Stomach smooth muscle (tissue), 2 donors: ENCODE results near the gene CMKLR1.

ENCODE experiments used
- H3K27ac ChIP-seq: one replicate; pipeline ENCODE4 v1.7.0; 2013; ENCODE audit warnings: mild to moderate bottlenecking, low read length, inconsistent platforms
- H3K27me3 ChIP-seq, 2 donors: one replicate each; pipeline ENCODE4 v1.7.0; 2013; ENCODE audit warnings: low read length in 2 of 2; ENCODE audit not compliant: insufficient read depth in 2 of 2, control insufficient read depth in 1 of 2
- H3K36me3 ChIP-seq, 2 donors: one replicate each; pipeline ENCODE4 v1.7.0; 2013; ENCODE audit warnings: low read length in 2 of 2; ENCODE audit not compliant: control insufficient read depth in 2 of 2, insufficient read depth in 2 of 2
- H3K4me1 ChIP-seq: one replicate; pipeline ENCODE4 v1.7.0; 2013; ENCODE audit warnings: low read length; ENCODE audit not compliant: control insufficient read depth, insufficient read depth
- H3K4me3 ChIP-seq, 2 donors: one replicate each; pipeline ENCODE4 v1.7.0; 2013; ENCODE audit warnings: low read length in 2 of 2
- H3K9ac ChIP-seq, 2 donors: one replicate each; pipeline ENCODE4 v1.7.0; 2013; ENCODE audit warnings: low read length in 2 of 2, mild to moderate bottlenecking in 1 of 2
- H3K9me3 ChIP-seq, 2 donors: one replicate each; pipeline ENCODE4 v1.7.0; 2013; ENCODE audit warnings: low read length in 2 of 2; ENCODE audit not compliant: control insufficient read depth in 2 of 2
- donor health status: healthy.
- donor health status: Pancreatic carcinoma.

CMKLR1 gene

GRCh38 chr12:108240928-108241327 is 98.2 kb downstream of the CMKLR1 start:
- peaks cover 2 to 16% of the 10 kb centered on the region in 2 donors for H3K36me3 ChIP-seq
- H3K4me1 ChIP-seq: no peaks in the 10 kb centered on the region
- H3K9me3 ChIP-seq: peaks cover 0 to 11% of the 10 kb centered on the region in 2 donors
- no peak overlapping the region for H3K27ac ChIP-seq
- H3K27me3 ChIP-seq: no peaks in the 10 kb centered on the region
- H3K4me3 ChIP-seq: no peak overlapping the region
- no peak overlapping the region for H3K9ac ChIP-seq

- Histone ChIP-seq H3K36me3 (peaks cover 2 to 13% of the 10 kb centered on the region in 2 donors), H3K4me3 (no peak overlapping the region), H3K9ac (no peak overlapping the region), H3K4me1 (no peaks in the 10 kb centered on the region), H3K27ac (no peak overlapping the region), H3K9me3 (peaks cover 0 to 11% of the 10 kb centered on the region in 2 donors), H3K27me3 (no peaks in the 10 kb centered on the region)
Observed at GRCh38 chr12:108240027-108240785, 98.9 kb downstream of the CMKLR1 start.

- Histone ChIP-seq H3K4me3 (no peak overlapping the region), H3K27me3 (no peaks in the 10 kb centered on the region), H3K9ac (no peak overlapping the region), H3K9me3 (peaks cover 0 to 11% of the 10 kb centered on the region in 2 donors), H3K27ac (no peak overlapping the region), H3K36me3 (peaks cover 2 to 13% of the 10 kb centered on the region in 2 donors), H3K4me1 (no peaks in the 10 kb centered on the region)
Observed at GRCh38 chr12:108239378-108239777, 99.7 kb downstream of the CMKLR1 start.

- no peak overlapping the region for H3K4me3 ChIP-seq
Observed at GRCh38 chr12:108238474-108238873, 100.6 kb downstream of the CMKLR1 start.

More at GRCh38 chr12:108238474-108238873, 100.6 kb downstream of the CMKLR1 start:
- Histone ChIP-seq H3K36me3 (peaks cover 5 to 16% of the 10 kb centered on the region in 2 donors), H3K9ac (no peak overlapping the region), H3K9me3 (peaks cover 0 to 11% of the 10 kb centered on the region in 2 donors), H3K27ac (no peak overlapping the region), H3K4me1 (no peaks in the 10 kb centered on the region), H3K27me3 (no peaks in the 10 kb centered on the region)
